ENCODE results near the gene APOBEC2.
"Not testable (repeated sequence)": the region's sequence is repeated elsewhere in the genome, so short reads cannot be mapped to it uniquely, and the experiment has no call there.

The APOBEC2 gene

DNA sequence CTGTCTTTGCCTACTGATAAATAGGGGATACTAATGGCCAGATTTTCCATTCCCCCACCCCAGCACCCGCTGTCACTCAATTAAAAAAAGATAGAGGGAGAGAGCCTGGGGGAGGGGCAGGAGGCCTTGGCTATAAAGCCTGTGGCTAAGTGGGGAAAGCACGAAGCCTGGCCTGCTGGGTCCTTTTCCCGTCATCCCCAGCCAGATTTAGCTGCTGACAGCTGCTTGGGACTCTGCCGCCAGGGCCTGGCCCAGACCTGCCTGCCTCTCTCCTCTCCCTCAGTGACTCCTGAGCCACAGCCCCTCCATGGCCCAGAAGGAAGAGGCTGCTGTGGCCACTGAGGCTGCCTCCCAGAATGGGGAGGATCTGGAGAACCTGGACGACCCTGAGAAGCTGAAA lies at the start of gene APOBEC2:
APOBEC2 (plus strand) TSS at position 162 of the 400 bp plus-strand sequence; CDS start at position 308, 146 bp downstream.
- no peak for DNase-seq

DNA sequence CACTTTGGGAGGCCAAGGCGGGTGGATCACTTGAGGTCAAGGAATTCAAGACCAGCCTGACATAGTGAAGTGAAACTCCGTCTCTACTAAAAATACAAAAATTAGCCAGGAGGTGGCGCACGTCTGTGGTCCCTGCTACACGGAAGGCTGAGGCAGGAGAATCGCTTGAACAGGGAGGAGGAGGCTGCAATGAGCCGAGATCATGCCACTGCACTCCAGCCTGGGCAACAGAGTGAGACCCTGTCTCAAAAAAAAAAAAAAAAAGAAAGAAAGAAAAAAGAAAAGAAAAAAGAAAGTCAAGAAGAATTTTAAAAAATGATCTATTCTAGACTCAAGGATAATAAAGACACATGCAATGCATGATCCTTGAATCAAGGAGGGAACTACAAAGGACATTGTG lies 46.8 kb upstream of the APOBEC2 start:
- peak; percentile 60 to 70 for DNase-seq

DNA sequence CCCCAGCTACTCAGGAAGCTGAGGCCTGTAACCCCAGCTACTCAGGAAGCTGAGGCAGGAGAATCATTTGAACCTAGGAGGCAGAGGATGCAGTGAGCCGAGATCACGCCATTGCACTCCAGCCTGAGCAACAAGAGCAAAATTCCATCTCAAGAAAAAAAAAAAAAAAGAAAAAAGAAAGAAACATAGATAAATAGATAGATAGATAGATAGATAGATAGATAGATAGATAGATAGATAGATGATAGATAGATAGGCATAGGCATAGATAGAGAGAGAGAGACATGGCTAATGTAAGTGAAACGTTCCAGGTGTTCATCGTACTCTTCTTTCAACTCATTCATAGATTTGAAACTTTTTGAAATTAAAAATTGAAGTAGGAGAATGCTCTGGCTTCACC lies 46.0 kb upstream of the APOBEC2 start:
- DNase-seq: not testable (repeated sequence)

DNA sequence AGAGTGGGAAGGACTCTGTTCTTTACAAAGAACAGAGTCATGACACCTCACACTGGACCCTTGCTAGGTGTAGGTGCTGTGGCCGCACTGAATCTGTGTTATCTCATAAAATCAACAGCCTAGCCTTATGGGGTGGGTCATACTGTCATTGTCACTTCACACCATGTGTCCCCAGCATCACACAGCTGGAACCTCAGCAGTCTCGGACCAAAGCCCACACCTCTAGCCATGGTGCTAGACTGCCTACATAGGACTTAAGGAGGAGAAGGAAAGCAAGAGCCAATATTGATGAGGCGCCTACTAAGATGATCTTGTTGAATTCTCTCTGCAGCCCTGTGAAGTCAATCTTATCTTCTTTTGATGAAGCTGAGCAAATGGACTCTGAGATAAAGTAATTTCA lies 45.0 kb upstream of the APOBEC2 start:
- DNase-seq: no peak

DNA sequence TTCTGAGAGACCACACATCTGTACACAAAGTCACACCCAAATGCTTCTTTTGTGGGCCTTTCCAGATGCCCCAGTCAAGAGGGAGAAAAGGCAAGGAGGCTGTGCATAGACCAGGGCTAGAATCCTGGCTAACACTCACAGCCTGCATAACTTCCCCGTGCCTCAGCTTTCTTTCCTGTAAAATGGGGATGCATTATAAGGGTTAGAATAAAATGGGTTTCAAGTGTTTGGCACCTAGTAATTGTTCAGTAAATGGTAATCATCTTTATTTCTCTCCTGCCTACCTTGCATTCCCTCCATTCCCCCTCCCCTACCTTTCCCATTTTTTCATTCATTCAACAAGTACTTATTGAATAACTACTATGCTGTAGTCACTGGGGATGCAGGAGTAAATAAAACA lies 43.3 kb upstream of the APOBEC2 start:
- no peak for DNase-seq

DNA sequence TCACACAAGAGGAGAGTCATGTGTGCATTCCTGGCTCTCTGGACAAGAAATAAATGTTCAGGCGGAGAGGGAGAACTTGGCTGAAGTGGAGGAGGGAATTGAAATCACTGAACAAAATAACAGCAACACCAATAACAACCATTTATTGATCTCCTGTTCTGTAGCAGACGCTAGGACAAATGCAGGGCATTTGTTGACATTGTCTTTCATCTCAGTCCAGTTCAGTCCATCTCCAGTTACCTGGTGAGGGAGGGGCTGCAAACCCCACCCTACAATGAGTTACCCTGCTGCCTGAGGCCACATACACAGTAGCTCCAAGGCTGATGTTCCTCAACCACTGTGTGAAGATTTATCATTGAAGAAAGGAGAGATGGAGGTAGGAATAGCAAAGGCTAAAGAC lies 41.3 kb upstream of the APOBEC2 start:
- no peak for DNase-seq

DNA sequence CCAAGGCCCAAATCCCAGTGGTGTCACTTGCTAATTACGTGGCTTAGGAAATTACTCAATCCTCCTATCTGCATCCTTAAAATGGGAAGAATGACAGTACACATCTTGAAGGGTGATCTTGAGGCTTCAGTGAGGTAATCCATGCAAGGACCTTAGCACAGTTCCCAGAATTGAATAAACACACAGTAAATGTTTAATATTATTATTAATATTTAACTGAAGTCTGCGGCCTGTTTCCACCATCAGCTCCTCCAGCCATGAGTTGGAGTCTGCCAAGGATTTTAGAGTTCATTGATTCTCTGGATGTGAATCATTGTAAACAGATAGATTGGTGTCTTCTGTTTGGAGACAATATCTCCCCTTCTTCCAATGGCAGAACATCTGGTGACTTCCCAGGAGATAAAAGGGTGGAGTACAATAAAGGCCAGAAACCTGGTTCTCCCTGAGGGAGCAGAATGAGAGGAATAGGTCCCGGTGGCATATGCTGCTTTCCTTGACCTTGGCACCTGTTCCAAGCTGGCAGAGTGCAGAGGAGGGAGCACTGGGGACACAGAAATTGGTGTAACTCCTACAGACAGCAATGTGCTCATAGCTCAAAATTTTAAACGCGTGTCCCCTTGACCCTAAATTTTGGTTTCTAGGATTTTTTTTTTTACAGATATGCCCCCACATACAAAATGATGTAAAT lies 39.4 kb upstream of the APOBEC2 start:
- DNase-seq: no peak

DNA sequence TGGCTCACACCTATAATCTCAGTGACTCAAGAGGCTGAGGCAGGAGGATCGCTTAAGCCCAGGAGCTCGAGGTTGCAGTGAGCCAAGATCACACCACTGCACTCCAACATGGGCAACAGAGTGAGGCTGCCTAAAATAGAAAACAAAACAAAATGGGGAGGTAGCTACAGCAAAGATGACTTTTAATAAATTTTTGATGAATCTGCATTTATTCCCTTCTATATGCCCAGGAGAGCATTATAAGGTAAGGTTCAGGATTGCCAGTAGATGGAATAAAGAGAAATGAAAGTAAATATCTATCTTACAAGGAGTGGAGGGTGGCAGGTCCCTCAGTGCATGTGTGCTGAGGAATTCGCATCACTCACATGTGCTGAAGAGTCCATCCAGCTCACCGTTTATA lies 38.2 kb upstream of the APOBEC2 start:
- DNase-seq: no peak

DNA sequence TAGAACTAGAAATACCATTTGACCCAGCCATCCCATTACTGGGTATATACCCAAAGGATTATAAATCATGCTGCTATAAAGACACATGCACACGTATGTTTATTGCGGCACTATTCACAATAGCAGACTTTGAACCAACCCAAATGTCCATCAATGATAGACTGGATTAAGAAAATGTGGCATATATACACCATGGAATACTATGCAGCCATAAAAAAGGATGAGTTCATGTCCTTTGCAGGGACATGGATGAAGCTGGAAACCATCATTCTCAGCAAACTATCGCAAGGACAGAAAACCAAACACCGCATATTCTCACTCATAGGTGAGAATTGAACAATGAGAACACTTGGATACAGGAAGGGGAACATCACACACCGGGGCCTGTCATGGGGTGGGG lies 37.1 kb upstream of the APOBEC2 start:
- not testable (repeated sequence) for DNase-seq

DNA sequence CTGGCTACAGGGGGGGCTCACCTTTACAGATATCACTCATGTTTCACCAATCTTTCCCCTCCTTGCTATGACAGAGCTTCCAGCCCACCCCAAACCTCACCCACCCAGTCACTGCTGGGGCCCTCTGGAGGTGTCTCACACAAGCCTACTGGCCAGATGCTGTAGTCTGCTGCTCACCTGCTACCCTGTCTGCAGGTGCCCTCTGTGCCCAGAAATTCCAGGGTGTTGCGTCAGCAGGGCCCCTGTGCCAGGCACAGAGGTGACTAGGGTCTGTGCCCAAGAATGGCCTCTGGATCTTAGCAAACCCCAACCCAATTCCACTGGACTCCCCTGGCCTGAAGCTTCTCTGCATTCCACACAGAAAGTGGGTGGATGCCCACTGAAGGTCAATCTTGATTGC lies 35.3 kb upstream of the APOBEC2 start:
- DNase-seq: no peak

DNA sequence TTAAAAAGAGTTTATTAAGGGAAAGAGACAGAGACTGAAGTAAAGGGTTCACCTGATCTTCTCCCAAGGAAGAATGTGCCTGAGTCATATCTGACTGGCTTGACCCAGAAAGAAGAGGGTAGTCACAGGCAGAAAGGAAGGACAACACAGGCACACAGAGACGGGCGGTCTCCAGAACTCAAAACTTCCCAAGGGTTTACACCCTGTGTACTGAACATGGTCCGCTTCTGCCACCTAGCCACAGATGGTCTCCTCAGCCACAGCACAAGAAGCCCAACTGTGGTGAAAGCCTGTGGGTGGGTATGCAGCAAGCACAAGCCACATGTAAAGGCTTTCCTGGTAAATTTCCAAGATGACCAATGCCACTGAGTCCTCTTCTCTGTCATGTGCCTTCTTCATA lies 31.2 kb upstream of the APOBEC2 start:
- no peak for DNase-seq

DNA sequence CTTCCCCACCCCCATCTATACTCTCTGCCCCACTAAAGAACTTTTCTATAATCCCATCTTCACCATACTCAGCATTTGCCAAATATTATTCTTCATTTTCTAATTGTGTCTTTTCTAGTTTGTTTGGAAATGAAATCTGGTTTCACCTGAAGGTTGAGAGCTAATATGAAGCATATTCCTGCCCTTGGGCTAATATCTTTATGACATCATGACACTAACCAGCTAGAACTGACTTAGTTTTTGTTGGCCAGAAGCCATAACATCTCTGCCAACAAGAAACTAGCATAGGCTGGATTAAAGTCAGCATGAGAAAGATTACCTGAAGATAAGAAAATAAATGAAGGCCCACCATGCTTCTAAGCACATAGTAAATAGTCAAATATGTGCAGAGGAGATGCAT lies 30.7 kb upstream of the APOBEC2 start:
- no peak for DNase-seq

DNA sequence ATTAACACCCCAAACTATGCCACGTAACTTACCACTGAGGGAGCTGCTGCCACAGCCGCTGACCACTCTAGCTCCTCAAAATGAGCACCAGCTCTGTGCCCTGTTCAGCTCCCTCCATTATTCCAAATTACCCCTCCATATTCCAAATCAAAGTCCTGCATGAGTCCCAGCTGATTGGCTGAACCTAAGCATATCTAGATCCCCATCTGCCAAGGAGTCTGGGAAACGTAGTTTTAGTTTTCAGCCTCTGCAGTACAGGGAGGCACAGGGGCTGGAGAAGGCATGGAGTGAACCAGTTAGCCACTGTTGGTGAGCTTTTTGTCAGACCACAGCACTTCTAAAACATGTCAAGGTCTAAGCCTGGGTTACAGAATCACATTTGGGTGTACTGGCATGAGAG lies 29.9 kb upstream of the APOBEC2 start:
- no peak for DNase-seq

DNA sequence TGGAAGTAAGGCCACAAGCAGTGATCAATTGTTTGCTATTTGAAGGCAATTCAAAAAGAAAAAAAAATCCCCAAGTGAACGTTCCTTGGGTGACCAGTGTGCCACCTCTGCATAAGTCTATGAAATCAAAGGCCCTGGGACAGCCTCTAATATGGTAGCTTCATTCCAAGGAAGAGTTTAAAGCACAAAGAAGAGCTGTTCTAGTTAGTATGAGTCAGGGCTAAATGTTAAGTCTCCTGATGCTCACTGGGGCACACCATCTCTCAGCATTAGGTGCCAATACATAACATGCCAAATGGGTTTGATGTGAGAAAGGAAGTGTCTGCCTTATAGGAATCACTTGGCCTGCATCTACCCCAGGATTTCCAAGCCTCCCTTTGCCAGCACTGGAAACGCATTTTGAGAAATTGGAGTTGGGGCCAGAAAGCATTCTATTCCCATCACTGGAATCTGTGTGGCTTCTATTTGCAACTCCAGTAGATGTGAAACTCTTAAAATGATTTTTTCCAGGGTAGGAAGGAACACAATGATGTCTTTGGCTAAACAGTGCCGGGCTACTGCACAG lies 27.0 kb upstream of the APOBEC2 start:
- no peak for DNase-seq

DNA sequence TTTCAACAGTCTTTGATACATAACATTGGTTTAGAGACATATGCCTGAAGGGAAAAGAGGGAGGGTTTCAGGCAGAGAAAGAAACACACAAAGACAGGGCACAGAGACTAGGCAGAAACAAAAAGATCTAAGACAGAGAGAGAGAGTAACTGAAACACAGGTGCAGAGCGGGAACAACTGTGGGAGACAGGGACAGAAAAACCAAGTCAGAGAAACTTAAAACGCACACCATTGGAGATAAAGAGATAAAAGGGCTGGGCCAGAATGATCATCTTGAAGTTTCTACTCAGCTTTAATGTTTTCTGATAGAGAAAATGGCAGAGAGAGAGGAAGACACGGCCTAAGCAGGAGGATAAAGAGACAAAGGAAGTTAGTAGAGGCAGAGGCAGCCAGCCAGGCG lies 25.8 kb upstream of the APOBEC2 start:
- no peak for DNase-seq

DNA sequence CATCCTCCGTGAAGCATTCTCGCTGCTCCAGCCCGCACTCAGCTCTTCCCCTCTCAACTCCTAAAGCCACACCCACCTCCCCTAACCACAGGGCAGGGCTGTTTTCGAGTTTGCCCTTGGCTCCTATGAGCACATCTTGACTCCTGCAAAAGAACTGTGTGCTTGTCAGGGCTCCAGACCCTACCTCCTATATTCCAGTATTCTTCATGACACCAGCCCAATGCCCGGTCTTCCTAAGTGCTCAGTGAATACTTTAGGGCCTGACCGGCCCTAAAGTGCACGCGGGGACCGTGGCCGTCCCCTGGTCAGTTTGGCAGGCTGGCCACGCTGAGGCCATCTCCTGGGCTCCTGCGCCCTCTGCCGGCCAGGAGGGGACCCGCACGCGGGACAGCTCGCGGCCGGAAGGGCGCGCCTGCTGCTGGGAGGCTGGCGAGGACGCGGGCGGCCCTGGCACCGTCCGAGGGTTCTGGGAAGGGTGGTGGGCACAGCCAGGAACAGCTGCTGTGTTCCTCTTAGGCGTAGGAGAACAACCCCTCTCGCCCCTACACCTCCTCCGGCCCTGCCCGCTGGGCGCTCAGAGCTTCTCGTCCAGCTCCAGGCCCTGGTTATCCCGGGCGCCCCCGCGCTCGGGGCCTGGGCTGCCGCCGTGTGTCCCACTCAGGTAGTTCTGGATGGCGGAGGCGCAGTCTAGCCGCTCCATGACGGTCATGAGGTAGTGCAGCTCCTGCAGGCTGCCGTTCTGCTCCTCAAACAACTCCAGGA lies 25.0 kb upstream of the APOBEC2 start:
- peak; percentile 73 to 76 for DNase-seq

DNA sequence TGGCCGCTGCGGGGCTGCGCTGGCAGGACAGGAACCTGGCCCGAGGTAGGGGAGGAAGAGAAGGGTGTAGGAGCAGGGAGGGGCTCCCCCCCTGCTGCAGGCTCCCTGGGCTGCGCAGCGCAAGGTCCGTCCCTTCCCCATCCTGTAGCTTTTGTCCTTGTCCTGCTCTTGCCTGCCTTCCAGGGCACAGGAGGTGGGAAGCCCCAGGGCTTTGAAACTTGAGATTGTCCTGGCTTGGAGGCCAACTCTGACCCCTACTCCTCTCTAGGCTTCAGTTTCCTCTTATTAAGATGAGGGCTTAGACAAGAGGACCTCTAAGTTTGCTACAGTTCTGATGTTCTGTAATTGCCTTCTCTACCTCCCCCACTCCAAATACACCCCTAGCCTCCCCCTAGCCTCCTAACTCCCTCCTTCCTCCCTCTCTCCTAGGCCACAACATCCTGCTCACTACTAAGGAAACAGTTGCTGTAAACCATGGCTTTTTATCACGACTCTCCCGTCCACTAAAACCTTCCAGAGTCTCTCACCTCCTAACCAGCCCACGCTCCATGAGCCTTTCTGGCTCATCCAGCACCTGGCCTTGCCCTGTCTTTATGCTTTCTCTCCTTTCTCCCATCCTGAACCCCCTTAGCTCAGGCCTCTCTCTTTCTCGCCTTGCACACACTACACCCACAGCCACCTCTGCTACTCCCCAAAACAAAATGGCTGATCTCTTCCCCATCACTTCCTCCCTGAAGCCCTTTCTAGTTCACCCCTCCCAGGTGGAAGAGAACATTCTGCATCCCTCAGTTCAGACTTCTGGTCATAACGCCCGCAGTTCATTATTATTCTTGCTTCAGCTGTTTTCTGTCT lies 24.2 kb upstream of the APOBEC2 start:
- DNase-seq: no peak

DNA sequence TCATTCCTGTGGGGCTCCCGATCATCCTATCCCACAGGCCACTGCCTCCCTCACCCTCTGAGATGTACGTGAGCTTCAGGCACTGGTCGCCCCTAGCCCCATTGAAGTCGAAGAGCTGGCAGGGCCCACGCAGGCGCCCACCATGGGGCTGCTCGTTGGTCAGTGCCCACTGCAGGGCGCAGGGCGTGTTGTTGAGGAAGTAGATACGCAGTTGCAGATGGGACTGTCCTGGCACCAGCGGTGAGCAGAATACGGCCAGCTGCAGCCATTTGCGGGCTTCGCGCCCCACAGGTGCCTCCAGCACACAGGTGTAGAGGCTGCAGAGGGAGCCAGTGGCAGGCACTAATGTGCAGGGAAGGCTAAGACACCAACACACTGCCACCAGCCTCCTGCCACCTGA lies 20.2 kb upstream of the APOBEC2 start:
- DNase-seq: no peak

DNA sequence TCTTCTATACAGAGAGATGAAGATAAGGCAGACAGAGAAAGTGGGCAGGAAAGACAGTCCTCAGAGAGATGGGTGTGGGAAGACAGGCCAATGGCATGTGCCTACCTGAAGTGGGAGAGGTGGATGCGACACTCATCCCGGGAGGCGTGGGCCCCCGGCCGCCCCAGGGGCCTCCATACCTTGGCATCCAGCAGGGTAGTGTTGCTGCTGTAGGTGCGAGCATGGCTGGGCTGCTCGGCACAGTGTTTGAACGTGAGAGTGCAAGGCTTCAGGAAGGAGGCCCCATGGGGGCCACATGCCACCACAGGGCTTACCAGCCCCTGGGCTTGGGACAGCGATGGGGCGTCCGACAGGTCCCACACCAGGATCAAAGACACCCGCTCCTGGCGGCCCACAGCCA lies 19.2 kb upstream of the APOBEC2 start:
- no peak for DNase-seq

DNA sequence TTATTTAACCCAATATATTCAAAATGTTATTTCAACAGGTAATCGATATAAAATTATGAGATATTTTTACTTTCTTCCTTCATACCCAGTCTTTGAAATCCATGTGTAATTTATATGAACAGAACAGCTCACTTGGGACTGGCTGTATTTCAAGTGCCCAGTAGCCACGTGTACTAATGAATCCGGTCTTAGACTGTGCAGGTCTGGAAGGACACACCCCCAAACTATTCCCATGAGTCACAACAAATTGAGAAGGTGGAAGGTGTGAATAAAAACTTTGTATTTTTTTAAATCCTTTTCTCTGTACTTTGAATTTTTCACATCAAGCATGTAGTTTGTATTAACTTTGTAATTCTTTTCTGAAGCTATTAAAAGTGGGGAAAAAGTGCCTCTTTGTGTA lies 16.8 kb upstream of the APOBEC2 start:
- DNase-seq: no peak

DNA sequence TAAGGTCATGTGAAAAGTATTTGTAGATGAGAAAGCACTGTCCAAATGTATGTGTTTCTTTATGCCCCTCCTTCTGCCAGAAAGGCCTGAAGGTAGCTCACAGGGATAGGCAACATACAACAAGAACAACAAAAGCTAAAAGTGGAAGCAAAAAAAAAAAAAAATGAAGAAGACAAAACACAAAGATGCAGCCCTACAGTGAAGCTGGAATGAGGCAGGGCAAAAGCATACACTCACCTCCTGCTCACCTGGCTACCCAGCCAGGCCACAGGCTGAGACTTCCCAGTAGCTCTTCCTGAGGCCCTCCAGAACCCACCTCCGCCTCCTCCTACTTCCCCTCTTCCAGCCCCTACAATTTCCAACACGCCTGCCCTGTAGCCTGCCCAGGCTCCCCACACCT lies 16.4 kb upstream of the APOBEC2 start:
- no peak for DNase-seq

DNA sequence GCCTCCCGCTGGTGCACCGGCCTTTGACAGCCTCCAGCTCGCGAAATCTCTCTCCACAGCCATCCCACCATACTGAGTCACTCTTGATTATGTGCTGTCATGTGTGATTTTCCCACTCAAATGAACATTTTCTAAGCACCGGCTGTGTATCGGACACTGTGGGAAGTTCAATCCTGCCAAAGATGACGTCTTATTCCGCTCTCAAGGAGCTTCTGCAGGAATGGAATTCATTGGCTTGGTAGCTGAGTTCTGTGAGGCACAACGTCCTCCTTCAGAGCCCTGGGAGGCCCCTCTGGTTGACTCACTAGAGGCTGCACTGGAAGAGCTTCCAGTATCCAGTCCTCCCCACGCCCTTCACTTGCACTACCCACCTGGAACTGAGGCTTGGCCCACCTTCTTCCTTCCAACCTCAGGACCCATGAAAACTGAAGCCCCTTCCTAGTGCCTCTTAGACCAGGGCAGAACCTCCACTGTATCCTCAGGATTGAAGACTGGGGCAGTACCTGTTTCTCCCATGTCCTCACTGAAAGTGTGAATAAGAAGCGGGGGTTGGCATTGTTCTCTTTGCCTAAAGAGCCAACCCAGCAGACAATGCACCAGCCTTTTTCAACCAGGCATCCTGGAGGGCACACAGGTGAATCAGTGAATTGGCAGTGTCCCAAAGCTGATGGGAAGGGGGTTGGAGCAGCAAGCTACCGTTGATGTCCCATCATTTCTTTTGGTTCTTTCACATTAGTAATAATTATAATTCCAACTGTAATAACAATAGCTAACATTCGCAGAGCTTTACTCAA lies 15.7 kb upstream of the APOBEC2 start:
- DNase-seq: no peak

DNA sequence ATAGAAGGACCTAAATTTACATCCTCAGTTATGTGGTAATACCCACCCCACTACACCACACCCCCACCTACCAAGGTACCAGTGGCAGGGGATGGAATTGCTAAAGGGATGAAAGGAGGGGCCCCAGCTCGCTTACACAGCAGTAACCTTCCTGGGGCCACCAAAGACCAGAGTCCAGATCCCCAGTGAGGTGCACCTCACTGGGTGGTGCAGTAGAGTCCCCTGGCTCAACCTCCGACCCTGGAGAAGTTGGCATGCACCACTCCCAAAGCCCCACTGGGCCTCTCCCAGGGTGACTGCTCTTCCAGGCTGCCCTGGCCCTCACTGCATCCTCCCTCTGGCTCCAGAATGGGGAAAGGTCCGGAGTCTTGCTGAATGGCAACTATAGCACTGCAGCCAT lies 14.8 kb upstream of the APOBEC2 start:
- DNase-seq: no peak
